NCI-H2227 (cell line): ENCODE data around the gene HSPA12B.

Experiments used
- DNase-seq: peaks from one replicate; lab custom pipeline; 2025; ENCODE audit not compliant: unreplicated experiment; lab: John Stamatoyannopoulos, UW

Gene HSPA12B, protein sequence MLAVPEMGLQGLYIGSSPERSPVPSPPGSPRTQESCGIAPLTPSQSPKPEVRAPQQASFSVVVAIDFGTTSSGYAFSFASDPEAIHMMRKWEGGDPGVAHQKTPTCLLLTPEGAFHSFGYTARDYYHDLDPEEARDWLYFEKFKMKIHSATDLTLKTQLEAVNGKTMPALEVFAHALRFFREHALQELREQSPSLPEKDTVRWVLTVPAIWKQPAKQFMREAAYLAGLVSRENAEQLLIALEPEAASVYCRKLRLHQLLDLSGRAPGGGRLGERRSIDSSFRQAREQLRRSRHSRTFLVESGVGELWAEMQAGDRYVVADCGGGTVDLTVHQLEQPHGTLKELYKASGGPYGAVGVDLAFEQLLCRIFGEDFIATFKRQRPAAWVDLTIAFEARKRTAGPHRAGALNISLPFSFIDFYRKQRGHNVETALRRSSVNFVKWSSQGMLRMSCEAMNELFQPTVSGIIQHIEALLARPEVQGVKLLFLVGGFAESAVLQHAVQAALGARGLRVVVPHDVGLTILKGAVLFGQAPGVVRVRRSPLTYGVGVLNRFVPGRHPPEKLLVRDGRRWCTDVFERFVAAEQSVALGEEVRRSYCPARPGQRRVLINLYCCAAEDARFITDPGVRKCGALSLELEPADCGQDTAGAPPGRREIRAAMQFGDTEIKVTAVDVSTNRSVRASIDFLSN

GRCh38 chr20:3732327-3733118 is at the start of gene HSPA12B:
TSS of gene HSPA12B (plus strand) at chr20:3732685. CDS start at chr20:3738675, 5,990 bp downstream.
- DNase-seq: peak; percentile 57

- no peak for DNase-seq
These were observed 47.1 kb upstream of the HSPA12B start for GRCh38 chr20:3685341-3685740.

GRCh38 chr20:3686421-3686820 is 46.1 kb upstream of the HSPA12B start:
- no peak for DNase-seq

DNA sequence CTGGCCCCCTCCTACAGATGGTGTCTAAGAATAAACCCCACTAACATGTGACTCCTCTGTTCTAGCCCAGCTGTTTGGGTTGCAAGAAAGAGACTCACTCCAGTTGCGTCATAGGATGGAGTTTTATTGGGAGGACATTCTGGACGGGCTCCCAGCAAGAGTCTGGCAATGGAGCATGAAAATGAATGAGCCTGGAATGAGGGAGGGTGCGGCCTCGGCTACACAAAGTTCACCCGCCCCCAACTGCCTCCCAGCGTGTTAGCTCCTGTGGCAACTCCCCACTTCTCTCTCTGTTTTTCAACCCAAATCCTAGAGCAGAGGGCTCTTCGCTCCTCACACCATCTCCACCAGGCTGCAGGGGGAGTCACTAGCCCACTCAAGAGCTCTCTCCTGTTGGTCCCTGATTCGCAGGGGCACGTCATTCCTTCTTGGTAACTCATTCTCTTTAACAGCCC is 45.6 kb upstream of the HSPA12B start:
- no peak for DNase-seq

- DNase-seq: no peak
These were observed 44.8 kb upstream of the HSPA12B start for GRCh38 chr20:3687655-3688054.

DNA sequence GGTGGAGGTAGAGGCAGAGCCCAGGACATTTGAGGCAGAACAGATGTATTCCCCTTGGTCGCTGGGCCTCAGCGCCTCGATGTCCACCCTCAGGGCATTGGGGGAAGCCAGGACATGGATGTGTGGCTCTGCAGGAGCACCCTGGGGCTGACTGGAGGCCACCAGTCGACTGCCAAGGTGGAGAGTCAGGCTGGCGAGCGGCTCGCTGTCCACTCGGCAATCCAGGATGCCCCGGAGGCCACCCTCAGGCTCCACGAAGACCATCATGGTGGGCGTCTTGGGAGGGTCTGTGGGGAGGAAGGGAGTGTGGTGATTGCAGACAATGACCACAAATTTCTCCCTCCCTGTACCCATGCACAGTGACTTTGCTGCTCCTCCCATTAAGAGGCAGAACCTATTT is 42.5 kb upstream of the HSPA12B start:
- no peak for DNase-seq

DNA sequence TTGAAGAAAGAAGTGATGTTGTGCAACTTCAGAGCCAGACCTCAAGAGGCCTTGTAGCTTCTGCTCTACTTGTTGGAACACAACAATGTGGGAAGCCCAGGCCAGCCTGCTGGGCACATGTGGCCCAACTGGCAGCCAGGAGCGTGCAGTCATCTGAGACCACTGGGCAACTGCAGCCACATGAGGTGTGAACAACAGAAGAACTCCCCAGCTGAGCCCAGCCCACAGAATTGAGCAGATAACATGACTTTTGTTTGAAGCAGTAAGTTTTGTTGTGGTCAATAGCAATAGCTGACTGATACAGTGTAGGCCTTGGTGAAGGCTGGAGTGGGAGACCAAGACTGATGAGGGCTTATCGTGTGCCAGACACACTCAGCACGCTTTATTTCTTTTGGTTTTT is 42.1 kb upstream of the HSPA12B start:
- no peak for DNase-seq

DNA sequence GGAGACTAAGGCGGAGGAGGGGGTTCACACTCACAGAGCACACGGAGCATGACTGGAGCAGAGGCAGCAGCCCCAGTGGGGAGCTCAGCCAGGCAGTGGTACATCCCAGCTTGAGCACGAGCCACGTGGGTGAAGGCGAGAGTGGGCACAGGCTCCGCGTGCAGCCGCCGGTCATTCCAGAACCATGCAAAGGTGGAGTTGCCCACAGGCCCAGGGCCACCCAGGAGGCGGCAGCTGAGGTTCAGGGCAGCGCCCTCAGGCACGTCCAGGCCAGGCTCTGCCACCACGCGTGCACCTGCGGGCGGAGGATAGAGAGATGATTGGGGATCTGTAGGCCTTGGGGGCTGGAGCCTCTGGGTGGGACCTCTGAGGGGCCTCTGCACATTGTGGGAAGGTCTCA is 41.2 kb upstream of the HSPA12B start:
- no peak for DNase-seq

DNA sequence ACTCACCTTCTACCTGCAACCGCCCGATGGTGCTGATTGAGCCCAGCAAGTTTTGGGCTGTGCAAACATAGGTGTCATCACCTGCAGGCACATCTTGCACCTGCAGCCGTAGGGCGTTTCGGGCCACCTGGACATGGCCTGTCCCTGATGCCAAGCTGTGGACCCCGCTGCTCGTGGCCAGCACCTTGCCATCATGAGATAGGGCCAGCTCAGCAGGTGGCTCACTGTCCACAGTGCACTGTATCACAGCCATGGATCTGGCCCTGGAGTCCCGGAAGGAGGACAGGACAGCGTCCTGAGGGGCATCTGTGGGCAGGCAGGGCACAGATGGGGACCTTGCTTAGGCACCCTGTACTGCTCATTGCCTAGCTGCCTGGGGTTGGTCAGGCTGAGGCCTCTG is 40.6 kb upstream of the HSPA12B start:
- no peak for DNase-seq

DNA sequence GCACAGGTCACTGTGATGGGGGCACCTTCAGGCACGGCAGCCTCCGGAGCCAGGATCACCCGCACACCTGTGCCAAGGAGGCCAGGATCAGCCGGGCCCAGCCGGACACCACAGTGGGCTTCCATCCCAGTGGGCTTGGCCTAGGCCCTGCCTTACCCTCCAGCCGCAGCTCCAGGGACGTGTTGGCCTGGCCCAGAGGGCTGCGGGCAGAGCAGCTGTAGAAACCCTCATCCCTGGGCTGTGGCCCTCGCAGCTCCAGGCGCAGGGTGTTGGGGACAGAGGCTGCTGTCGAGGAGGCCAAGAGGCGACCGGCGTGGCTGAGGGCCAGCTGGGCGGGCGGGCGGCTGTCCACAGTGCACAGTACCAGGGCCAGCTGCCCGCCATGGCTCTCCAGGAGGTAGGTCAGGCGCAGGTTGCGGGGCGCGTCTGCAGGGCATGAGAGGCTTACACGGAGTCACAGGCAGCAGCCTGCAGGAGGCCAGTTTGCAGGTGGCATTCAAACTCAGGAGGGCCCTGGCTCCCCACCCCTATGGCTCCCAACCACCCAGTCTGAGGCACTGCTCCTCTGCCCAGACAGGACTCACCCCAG is 39.7 kb upstream of the HSPA12B start:
- DNase-seq: no peak

GRCh38 chr20:3693376-3693775 is 39.1 kb upstream of the HSPA12B start:
- DNase-seq: no peak

GRCh38 chr20:3694864-3695263 is 37.6 kb upstream of the HSPA12B start:
- no peak for DNase-seq

DNA sequence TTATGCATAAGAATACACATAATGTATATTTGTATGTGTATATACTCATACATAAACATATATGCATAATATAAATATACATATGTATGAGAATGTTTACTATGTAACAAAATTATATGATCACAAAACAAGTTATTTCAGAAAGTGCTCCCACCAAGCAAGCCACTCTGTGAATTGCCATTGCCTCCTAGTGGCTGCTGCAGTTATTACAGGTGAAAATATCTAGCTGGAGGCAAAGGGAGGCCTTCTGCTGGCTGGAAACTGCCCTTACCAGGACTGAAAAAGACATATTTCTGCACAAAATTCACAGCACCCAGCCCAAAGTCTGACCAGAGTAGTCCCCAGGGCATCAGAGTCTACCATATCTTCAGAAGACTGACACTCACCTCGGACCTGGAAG is 36.3 kb upstream of the HSPA12B start:
- DNase-seq: no peak

GRCh38 chr20:3696745-3697587 is 35.5 kb upstream of the HSPA12B start:
- DNase-seq: no peak

- DNase-seq: no peak
These were observed 34.7 kb upstream of the HSPA12B start for GRCh38 chr20:3697588-3698305.

- no peak for DNase-seq
These were observed 33.9 kb upstream of the HSPA12B start for GRCh38 chr20:3698591-3699001.

GRCh38 chr20:3699037-3699436 is 33.4 kb upstream of the HSPA12B start:
- DNase-seq: no peak

DNA sequence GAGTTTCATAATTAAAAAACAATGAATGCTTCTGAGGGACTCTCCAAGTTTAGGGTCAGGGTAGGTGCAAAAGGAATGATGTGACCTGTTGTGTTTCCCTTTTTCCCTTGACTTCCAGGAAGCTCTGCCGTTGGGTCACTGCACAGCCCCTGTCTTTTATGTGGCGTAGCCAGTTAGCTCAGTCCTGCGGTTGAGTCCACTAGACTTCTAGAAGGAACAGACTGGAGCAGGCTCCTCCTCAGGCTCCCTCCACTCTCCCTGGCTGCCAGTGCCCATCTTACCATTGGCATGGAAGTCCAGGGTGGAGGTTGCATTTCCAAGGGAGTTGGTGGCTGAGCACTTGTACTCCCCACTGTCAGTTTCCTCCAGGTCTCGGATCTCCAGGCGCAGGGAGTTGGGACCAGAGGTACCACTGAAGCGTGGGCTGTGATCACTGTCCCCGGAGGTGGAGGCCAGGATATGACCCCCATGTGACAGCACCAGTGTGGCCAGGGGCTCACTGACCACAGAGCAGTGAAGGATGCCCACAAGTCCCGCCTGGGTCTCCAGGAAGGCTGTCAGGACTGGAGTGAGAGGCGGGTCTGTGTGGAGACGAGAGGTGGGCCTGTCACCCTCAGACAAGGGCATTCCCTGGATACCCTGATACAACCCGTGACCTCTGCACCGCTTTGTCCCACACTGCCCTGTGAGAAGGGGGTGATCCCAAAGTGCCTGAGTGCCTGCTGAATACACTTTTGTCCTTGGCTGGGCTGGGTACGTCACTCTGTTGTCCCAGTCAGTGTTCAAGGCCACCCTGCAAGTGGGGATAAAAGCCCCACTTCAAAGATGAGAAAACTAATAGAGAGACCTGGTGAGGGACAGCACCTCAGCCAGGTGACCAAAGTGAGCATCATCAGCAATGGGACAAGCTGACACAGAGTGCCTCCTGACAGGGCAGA is 31.2 kb upstream of the HSPA12B start:
- no peak for DNase-seq
